Activated T-helper 2 cell treated with anti-CD3 and anti-CD28 coated beads, Interferon-gamma antibody, Interleukin-2, Interleukin-4, amounts not matched to agents 10 μg/mL and 5 μg/mL and 100 μg/mL, durations not matched to agents 14 hours and 24 hours and 36 hours (primary cell): ENCODE data around the gene DLEC1. TPM values are rescaled to one million over a fixed set of nuclear protein-coding genes. Genes with fewer than 3 reads are reported as not detected.

Experiments
- DNase-seq: peaks from one replicate; pipeline ENCODE4 v3.0.0; 2021; ENCODE audit warnings: low spot score
- H3K27ac Mint-ChIP-seq: one replicate; pipeline ENCODE4 v1.8.0; 2021; ENCODE audit warnings: mixed read lengths
- H3K27me3 Mint-ChIP-seq: one replicate; pipeline ENCODE4 v1.8.0; 2021; ENCODE audit warnings: low read depth, mixed read lengths
- H3K36me3 Mint-ChIP-seq: one replicate; pipeline ENCODE4 v1.8.0; 2021; ENCODE audit warnings: low read depth, mixed read lengths
- H3K4me1 Mint-ChIP-seq: one replicate; pipeline ENCODE4 v1.8.0; 2021; ENCODE audit warnings: low read depth, mixed read lengths
- H3K4me3 Mint-ChIP-seq: one replicate; pipeline ENCODE4 v1.8.0; 2021; ENCODE audit warnings: low read depth, mild to moderate bottlenecking, moderate library complexity, mixed read lengths
- H3K9me3 Mint-ChIP-seq: one replicate; pipeline ENCODE4 v1.8.0; 2021; ENCODE audit warnings: mixed read lengths
- intact Hi-C: fragments of 100-400 bp; cut with micrococcal nuclease; formaldehyde crosslinking; loops from one replicate; pipeline ENCODE4 v1.15.1; 2023
- total RNA-seq: library from RNA; stranded (reverse); gene quantifications from 2 replicates; pipeline ENCODE4 v1.2.3, GENCODE V29; 2022

The DLEC1 gene
- total RNA-seq, 1 donor from 2014 or later: 0.16 TPM

DNA sequence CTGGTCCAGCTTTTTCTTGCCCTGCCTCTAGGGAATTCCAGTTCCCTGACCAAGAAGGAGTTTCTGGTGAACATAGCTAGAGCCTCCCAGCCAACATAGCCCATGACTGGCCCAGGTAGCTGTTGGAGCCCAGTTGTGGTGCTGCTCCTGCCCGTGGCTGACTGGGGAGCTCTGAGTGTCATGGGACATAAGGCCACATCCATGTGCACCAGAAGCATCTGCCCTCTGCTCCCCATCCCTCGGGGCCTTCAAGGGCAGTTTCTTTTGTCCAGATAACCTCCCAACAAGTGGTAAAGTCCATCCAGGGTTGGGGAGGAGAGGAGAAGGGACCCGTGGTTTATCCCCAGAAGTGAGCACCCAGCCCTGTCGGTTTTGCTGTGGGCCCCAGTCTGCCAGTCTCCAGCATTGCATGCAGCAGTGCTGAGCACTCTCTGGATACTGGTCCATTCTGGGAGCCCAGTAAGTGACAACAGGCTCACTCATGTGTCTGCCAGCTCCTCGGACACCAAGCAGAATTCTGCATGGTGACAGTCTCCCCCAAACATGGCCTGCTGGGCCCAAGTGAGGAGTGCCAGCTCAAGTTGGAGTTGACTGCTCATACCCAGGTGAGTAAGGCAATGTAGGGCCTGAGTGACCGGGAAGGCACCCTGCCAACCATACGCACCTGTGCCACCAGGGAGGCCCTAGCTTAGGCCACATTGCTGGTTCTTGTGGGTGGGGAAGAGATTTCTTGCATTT is 69.1 kb downstream of the DLEC1 start:
- H3K27me3 Mint-ChIP-seq: peaks cover 15% of the 10 kb centered on the region
- H3K4me1 Mint-ChIP-seq: no peaks in the 10 kb centered on the region
- no peak overlapping the region for H3K4me3 Mint-ChIP-seq
- peaks cover 9% of the 10 kb centered on the region for H3K9me3 Mint-ChIP-seq
- intact Hi-C loops: no loop called here
- no peak for DNase-seq
- H3K36me3 Mint-ChIP-seq: peaks cover 3% of the 10 kb centered on the region
- no peak overlapping the region for H3K27ac Mint-ChIP-seq

DNA sequence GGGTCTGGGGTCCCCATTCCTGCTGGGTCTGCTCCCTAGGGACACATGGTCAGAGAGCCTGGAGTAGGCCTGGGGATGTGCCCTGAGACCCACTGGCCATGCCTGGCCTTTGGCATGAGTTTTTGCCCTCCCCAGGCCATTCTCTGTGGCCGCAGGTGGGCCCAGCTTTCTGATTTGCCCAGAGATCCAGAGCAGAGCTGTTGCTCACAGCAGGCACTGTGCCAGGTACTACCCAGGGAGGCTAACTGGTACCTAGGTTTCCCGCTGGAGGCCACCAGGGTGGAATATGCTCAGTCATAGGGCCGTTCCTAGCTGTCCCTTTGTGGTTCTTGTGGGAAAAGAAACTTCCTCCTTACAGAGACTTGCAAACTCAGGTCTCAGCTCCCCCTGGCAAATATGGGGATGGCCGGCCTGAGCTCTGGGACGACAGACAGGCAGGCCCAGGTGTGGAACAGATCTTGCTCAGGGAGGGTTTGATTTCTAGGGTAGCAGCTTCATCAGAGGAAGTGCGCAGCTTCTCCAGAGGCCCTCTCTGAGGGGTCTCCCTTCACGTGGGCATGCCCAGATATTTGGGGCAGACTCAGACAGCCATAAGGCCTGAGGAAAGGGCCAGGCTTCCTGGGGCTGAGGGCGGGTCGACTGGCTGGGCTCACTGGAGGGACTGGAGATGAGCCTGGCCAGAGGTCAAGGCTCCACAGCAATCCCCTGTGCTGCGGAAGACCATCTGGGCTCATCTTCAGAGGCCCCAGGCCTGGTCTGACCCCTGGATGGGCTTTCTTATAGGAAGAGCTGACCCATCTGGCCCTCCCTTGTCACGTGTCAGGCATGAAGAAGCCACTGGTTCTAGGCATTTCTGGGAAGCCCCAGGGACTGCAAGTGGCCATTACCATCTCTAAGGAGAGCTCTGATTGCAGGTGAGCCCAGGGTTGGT is 69.9 kb downstream of the DLEC1 start:
- Mint-ChIP-seq H3K27me3 (peaks cover 9% of the 10 kb centered on the region), H3K27ac (no peak overlapping the region), H3K36me3 (peaks cover 3% of the 10 kb centered on the region), H3K4me3 (no peak overlapping the region), H3K9me3 (peaks cover 9% of the 10 kb centered on the region), H3K4me1 (no peaks in the 10 kb centered on the region)
- intact Hi-C loops: no loop called here
- DNase-seq: no peak

DNA sequence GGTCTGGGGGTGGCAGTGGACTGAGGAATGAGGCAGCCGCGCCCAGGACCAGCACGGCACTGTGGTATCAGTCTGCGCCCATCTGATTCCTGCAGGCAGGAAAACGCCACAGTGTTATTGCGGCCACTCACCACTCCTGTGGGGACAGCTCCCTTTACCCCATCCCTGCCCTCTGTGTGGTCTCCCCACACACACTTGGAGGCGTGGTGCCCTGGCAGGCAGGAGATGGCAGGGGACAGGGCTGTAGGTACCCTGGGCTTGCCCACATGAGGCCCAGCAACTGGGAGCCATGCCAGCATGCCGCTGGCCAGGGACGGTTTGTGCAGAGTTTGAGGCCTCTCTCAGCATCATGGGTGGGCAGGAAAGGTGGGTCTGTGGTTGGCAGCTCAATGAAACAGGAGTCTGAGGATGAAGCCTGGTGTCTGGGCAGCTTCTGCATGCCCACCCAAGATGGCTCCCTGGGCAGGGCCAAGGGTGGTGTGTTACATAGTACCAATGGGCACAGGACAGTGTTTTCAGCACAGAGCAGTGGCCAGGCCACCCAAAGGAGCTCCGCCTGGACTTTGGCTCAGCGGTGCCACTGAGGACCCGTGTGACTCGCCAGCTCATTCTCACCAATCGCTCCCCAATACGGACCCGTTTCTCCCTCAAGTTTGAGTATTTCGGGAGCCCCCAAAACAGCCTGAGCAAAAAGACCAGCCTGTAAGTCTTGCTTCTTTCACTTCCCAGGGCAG is 70.7 kb downstream of the DLEC1 start:
- Mint-ChIP-seq H3K4me1 (no peaks in the 10 kb centered on the region), H3K9me3 (peaks cover 9% of the 10 kb centered on the region), H3K4me3 (no peak overlapping the region), H3K27ac (no peak overlapping the region), H3K36me3 (peaks cover 3% of the 10 kb centered on the region), H3K27me3 (peaks cover 9% of the 10 kb centered on the region)
- no peak for DNase-seq
- intact Hi-C loops: no loop called here

DNA sequence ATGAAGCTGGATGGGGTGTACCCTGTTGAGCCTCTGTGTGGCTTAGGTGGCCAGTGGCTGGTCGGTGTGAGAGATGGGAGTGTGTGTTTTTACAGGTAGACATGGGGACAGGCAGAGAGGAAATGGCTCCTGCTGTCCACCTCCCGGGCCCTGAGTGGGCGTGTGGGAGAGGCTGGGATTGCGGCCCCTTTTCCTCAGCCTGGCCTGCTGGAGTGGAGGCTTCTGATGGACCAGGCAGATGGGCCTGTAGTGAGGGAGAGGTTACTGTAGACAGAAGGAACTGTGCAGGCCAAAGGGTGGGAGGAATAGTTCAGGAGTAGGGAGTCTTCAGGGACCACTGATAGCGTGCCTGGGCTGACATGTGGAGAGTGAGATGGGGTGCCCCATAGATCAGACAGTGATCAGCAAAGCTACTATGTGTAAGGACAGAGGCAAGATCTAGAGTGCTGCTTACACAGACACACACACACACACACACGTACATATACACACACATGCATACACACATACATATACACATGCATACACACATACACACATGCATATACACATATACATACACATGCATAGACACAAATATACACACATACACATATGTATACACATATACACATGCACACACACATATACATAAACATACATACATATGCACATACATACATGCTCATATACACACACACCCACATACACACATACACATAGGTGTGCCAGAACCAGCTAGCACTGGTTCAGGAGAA is 71.5 kb downstream of the DLEC1 start:
- Mint-ChIP-seq H3K27ac (no peak overlapping the region), H3K9me3 (peaks cover 4% of the 10 kb centered on the region), H3K27me3 (peaks cover 5% of the 10 kb centered on the region), H3K36me3 (peaks cover 3% of the 10 kb centered on the region), H3K4me1 (no peaks in the 10 kb centered on the region), H3K4me3 (no peak overlapping the region)
- intact Hi-C loops: no loop called here
- no peak for DNase-seq

DNA sequence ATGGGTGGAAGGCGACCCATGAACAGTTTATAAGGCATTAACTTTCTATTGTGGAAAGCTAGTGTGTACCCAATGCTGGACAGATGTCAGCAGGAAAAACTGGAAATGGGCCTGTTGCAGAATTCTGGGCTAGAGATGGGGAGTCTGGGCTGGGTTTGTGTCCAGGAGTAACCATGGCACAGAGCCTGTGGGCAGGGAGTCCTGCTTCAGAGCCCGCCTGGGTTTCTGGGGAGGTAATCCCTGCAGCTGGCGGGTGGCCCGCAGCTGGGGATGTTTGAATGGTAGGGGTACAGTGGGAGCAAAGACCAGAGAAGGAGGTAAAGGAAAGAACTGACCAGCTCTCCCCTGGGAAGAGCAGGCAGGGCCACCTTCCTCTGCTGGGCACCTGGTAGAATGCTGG is 72.2 kb downstream of the DLEC1 start:
- no peak overlapping the region for H3K4me3 Mint-ChIP-seq
- no peaks in the 10 kb centered on the region for H3K36me3 Mint-ChIP-seq
- H3K27ac Mint-ChIP-seq: no peak overlapping the region
- DNase-seq: no peak
- intact Hi-C loops: no loop called here
- H3K9me3 Mint-ChIP-seq: no peaks in the 10 kb centered on the region
- no peaks in the 10 kb centered on the region for H3K4me1 Mint-ChIP-seq
- peaks cover 2% of the 10 kb centered on the region for H3K27me3 Mint-ChIP-seq

DNA sequence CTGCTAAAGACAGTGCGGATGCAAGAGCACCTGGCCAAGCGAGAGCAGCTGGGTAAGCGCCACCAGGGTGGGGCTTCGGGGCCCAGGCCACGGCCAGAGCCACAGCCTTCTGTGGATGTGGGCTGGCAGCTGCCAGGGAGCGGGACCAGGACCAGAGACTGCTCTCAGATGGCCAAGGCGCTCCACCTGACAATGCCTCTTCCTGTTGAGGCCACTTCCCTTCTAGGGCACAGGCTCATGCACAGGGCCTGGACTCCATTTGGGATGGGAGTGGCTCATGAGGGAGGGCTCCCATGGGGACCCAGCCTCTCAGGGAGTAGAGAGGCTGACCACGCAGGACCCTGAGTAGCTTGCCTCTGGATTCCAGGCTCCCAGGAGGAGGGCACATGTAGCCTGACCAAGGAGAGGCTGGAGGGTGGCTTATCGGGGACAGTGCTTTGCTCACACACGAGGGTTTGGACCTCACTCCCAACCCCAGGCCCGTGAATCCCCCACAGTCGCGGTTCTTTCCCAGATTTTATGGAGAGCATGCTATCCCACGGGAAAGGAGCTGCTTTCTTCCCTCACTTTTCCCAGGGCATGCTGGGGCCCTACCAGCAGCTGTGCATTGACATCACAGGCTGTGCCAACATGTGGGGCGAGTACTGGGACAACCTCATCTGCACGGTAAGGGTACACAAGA is 72.8 kb downstream of the DLEC1 start:
- Mint-ChIP-seq H3K27ac (no peak overlapping the region), H3K27me3 (peaks cover under 1% of the 10 kb centered on the region), H3K4me3 (no peak overlapping the region), H3K9me3 (no peaks in the 10 kb centered on the region), H3K36me3 (no peaks in the 10 kb centered on the region), H3K4me1 (no peaks in the 10 kb centered on the region)
- intact Hi-C loops: no loop called here
- DNase-seq: no peak

DNA sequence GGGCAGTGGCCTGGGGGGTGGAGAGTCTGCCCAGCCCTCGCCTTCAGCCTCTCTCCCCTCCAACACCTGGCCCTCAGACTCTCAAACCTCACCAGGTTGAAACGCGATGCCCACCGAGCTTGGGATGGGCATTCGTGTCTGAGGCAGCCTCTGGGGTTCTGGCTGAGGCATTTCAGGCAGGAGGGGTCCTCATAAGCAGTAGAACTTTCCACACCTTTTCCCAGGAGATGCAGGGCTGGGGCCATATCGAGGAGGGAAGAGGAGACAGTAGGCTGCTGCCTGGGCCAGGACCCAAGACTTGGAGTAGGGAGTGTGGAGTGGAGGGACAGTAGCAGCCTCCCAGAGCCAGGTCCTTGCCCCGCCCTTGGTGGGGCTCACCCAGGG is 73.4 kb downstream of the DLEC1 start:
- no peak overlapping the region for H3K27ac Mint-ChIP-seq
- no peak for DNase-seq
- H3K9me3 Mint-ChIP-seq: no peaks in the 10 kb centered on the region
- no peaks in the 10 kb centered on the region for H3K4me1 Mint-ChIP-seq
- H3K4me3 Mint-ChIP-seq: no peak overlapping the region
- H3K36me3 Mint-ChIP-seq: no peaks in the 10 kb centered on the region
- H3K27me3 Mint-ChIP-seq: no peaks in the 10 kb centered on the region
- intact Hi-C loops: no loop called here

DNA sequence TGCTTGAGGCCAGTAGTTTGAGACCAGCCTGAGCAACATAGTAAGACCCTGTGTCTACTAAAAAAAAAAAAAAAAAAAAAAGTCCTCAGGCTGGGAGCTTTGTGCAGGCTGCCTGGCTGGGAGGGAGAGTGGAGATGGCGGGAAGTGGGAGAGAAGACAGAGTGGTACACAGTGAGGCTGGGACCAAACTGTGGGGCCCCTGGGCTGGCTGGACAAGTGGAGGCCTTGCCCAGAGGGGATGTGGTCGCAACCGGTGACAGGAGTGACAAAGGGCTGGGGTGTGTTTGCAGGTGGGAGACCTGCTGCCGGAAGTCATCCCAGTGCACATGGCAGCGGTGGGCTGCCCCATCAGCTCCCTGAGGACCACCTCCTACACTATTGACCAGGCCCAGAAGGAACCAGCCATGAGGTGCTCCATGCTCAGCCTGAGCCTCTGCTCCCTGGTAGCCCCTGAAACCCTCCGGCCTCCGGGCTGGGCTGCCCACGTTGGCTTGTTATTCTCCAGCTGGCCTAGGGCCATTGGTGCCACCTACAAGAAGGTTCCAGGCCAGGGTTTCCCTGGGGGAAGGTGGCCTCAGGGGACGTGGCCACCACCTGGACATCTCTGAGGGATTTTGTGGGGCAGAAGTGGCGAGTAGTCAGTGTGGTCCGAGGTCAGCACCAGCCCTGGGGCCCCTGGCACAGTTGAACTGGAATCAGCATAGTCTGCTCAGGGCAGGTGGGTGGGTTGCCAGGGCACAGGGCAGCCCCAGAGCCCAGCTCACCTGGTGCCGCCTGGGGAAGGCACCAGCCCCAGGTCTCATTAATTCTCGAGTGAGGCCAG is 75.3 kb downstream of the DLEC1 start:
- Mint-ChIP-seq H3K27me3 (no peaks in the 10 kb centered on the region), H3K36me3 (peaks cover 6% of the 10 kb centered on the region), H3K9me3 (no peaks in the 10 kb centered on the region), H3K4me1 (no peaks in the 10 kb centered on the region), H3K4me3 (no peak overlapping the region), H3K27ac (no peak overlapping the region)
- intact Hi-C loops: no loop called here
- no peak for DNase-seq

DNA sequence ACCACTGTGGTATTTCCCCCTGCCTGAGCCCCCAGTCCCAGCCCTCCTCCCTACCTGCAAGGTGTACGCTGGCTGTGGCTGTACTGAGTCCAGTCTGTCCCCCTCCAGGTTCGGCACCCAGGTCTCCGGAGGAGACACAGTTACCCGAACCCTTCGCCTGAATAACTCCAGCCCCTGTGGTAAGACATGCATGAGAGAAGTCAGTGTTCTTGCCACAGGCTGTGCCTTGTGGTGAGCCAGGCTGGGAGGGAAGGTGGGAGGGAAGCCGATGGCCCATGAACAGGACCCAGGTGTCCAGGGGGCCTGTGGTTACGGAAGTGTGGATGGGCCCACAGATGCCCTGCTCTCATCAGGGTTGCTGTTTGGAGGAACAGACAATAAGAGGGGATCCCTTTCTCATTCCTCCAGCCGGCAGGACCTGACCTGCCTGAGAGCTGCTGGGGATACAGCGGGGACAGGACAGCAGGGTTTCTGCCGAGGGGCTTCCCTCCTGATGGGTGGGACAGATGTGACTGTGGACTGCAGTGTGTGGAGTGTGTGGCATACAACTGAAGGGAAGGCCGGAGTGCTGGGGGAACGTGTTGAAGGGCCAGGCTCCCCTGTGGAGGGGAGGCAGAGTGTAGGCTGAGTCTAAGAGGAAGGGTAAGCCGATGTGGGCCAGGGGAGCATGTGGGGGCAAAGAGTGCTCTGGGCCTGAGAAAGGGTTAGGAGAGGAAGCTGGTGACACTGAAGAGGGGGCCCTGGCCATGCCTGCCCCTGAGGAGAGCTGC is 76.1 kb downstream of the DLEC1 start:
- no peak overlapping the region for H3K4me3 Mint-ChIP-seq
- no peak for DNase-seq
- peaks cover 9% of the 10 kb centered on the region for H3K36me3 Mint-ChIP-seq
- intact Hi-C loops: loop anchor here (5.0 kb wide), 1 partner anchor 367 kb away; no protein-coding TSS in a partner anchor
- H3K9me3 Mint-ChIP-seq: no peaks in the 10 kb centered on the region
- no peaks in the 10 kb centered on the region for H3K4me1 Mint-ChIP-seq
- H3K27ac Mint-ChIP-seq: no peak overlapping the region
- no peaks in the 10 kb centered on the region for H3K27me3 Mint-ChIP-seq

DNA sequence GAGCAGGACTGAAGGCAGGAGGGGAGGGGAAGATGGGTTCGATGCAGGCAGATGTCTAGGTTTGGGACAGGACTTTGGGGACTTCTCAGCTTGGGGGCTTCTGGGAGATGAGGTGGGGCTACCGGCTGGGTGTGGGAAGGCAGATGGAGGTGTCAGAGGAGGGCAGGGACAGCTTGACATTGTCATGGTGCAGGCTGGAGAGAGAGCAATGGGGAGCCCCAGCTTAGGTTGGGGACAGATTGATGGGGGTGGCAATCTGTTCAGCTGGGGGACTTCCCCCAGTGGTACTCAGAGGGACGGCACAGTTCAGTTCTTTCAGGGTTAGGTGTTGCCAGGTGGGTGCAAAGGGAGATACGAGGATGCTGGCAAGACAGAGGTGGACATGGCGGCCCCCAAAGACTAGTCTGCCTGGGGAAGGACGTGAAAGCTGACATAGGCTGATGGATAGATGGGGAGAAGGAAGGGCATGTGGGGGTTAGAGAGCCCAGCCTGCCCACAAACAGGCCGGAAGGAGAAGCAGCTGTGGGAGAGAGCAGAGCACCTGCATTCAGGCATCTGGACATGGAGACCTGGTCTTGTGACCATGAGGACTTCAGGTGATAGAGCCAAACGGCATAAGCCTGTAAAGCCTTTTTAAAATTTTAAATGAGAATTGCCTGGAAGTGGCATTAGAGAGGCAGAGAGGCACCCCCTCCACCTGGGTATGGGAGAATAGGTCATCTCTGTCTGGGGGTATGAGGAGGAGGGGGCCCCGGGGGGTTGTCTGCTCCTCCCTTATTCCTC is 76.8 kb downstream of the DLEC1 start:
- Mint-ChIP-seq H3K9me3 (no peaks in the 10 kb centered on the region), H3K27ac (no peak overlapping the region), H3K36me3 (peaks cover 16% of the 10 kb centered on the region), H3K27me3 (no peaks in the 10 kb centered on the region), H3K4me3 (no peak overlapping the region), H3K4me1 (no peaks in the 10 kb centered on the region)
- DNase-seq: no peak
- intact Hi-C loops: loop anchor here (5.0 kb wide), 1 partner anchor 366 kb away; no protein-coding TSS in a partner anchor
